ENCODE results near the gene MEG3. TPM values are rescaled to one million over a fixed set of nuclear protein-coding genes. Genes with fewer than 3 reads are reported as not detected.

MEG3 gene
- total and polyA plus RNA-seq, 2 experiments from 2014 or later = not detected

DNA sequence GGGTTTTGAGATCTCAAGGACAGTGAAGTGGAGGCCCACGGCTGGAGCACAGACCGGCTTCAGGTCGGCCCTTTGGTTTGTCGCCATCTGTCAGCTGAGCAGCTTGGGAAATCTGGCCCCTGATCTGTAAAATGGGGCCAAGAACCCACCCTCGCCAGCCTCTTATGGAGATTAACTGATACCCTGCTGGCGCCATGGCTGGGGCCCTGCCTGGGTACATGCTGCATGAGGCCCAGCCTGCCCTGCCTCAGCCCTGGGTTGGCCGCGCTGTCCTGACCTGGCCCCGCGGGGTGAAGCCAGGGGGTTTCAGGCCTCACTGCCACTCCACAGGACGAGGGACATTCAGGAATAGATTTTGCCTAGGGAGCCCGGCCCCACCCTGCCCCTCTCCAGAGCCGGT is 33.9 kb upstream of the MEG3 start (continued):
- TF ChIP-seq JUNB (IDR thresholded peaks at IDR 0.05; ENCODE audit: unreplicated experiment) = no peak
- TF ChIP-seq, protein P1, sequence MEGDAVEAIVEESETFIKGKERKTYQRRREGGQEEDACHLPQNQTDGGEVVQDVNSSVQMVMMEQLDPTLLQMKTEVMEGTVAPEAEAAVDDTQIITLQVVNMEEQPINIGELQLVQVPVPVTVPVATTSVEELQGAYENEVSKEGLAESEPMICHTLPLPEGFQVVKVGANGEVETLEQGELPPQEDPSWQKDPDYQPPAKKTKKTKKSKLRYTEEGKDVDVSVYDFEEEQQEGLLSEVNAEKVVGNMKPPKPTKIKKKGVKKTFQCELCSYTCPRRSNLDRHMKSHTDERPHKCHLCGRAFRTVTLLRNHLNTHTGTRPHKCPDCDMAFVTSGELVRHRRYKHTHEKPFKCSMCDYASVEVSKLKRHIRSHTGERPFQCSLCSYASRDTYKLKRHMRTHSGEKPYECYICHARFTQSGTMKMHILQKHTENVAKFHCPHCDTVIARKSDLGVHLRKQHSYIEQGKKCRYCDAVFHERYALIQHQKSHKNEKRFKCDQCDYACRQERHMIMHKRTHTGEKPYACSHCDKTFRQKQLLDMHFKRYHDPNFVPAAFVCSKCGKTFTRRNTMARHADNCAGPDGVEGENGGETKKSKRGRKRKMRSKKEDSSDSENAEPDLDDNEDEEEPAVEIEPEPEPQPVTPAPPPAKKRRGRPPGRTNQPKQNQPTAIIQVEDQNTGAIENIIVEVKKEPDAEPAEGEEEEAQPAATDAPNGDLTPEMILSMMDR (conservative IDR thresholded peaks at IDR 0.05; ENCODE audit: low read depth in 2 of 2) = no peak

DNA sequence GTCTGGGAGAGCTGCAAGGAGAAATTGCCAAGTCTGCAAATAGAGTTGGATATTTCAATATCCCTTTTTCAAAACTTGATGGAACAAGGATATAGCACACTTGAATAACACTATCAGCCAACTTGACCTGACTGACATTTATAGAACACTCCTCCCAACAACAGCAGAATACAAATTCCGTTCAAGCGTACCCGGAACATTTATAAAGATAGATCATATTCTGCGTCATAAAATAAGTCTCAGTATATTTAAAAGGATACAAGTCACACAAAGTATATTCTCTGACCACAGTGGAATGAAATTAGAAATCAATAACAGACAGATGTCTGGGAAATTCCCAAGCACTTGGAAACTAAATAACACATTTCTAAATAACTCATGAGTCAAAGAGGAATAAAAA is 29.0 kb upstream of the MEG3 start:
- peaks cover 3% of the 10 kb centered on the region for H3K27me3 Mint-ChIP-seq (ENCODE audit: insufficient read depth, low read depth, poor library complexity)
- H2AFZ ChIP-seq = no peak overlapping the region
- H3F3A ChIP-seq (replicated peaks; ENCODE audit: low read depth) = no peaks in the 10 kb centered on the region
- no peaks in the 10 kb centered on the region for H3K9me2 ChIP-seq (ENCODE audit: insufficient read depth)
- ATAC-seq (no peak), DNase-seq (ENCODE audit: low spot score) (no peak)
- H3K4me3 ChIP-seq = no peak overlapping the region
- H3K4me1 Mint-ChIP-seq = peaks cover 8% of the 10 kb centered on the region; the same call in 2 of the 3 replicates
- H3K4me1 ChIP-seq (ENCODE audit: insufficient read depth) = no peaks in the 10 kb centered on the region
- no peaks in the 10 kb centered on the region for H4K20me1 ChIP-seq (replicated peaks; ENCODE audit: insufficient read depth)
- no peaks in the 10 kb centered on the region for H3K36me3 Mint-ChIP-seq (ENCODE audit: low read depth)
- H3K79me2 ChIP-seq (replicated peaks; ENCODE audit: insufficient read depth) = no peaks in the 10 kb centered on the region
- H3K36me3 ChIP-seq (ENCODE audit: insufficient read depth) = no peaks in the 10 kb centered on the region
- no peaks in the 10 kb centered on the region; the same call in 2 of the 3 replicates for H3K9me3 Mint-ChIP-seq
- no peak overlapping the region for H3K4me2 ChIP-seq
- no peak overlapping the region for H3K27ac ChIP-seq (ENCODE audit: low read depth)
- no peak overlapping the region for H3K4me3 Mint-ChIP-seq
- no peaks in the 10 kb centered on the region for H3K27me3 ChIP-seq (ENCODE audit: insufficient read depth)
- H3K27ac Mint-ChIP-seq = no peak overlapping the region
- TF ChIP-seq EZH2phosphoT487 (IDR thresholded peaks at IDR 0.05; ENCODE audit: unreplicated experiment) = no peak
- TF ChIP-seq, protein P2, sequence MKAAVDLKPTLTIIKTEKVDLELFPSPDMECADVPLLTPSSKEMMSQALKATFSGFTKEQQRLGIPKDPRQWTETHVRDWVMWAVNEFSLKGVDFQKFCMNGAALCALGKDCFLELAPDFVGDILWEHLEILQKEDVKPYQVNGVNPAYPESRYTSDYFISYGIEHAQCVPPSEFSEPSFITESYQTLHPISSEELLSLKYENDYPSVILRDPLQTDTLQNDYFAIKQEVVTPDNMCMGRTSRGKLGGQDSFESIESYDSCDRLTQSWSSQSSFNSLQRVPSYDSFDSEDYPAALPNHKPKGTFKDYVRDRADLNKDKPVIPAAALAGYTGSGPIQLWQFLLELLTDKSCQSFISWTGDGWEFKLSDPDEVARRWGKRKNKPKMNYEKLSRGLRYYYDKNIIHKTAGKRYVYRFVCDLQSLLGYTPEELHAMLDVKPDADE (IDR thresholded peaks at IDR 0.05) = no peak
- no peak for TF ChIP-seq ZNF331 (CRISPR knock-in tag; IDR thresholded peaks at IDR 0.05; ENCODE audit: low read depth)
- no peak for TF ChIP-seq ZNF114 (CRISPR knock-in tag; IDR thresholded peaks at IDR 0.05)
- TF ChIP-seq, protein P1 (conservative IDR thresholded peaks at IDR 0.05; ENCODE audit: low read depth in 2 of 2) = no peak
- TF ChIP-seq EZH2 (IDR thresholded peaks at IDR 0.05; ENCODE audit: low read depth, unreplicated experiment) = no peak
- TF ChIP-seq NANOG (IDR thresholded peaks at IDR 0.05; ENCODE audit: borderline replicate concordance) = no peak
- TF ChIP-seq, protein P3, sequence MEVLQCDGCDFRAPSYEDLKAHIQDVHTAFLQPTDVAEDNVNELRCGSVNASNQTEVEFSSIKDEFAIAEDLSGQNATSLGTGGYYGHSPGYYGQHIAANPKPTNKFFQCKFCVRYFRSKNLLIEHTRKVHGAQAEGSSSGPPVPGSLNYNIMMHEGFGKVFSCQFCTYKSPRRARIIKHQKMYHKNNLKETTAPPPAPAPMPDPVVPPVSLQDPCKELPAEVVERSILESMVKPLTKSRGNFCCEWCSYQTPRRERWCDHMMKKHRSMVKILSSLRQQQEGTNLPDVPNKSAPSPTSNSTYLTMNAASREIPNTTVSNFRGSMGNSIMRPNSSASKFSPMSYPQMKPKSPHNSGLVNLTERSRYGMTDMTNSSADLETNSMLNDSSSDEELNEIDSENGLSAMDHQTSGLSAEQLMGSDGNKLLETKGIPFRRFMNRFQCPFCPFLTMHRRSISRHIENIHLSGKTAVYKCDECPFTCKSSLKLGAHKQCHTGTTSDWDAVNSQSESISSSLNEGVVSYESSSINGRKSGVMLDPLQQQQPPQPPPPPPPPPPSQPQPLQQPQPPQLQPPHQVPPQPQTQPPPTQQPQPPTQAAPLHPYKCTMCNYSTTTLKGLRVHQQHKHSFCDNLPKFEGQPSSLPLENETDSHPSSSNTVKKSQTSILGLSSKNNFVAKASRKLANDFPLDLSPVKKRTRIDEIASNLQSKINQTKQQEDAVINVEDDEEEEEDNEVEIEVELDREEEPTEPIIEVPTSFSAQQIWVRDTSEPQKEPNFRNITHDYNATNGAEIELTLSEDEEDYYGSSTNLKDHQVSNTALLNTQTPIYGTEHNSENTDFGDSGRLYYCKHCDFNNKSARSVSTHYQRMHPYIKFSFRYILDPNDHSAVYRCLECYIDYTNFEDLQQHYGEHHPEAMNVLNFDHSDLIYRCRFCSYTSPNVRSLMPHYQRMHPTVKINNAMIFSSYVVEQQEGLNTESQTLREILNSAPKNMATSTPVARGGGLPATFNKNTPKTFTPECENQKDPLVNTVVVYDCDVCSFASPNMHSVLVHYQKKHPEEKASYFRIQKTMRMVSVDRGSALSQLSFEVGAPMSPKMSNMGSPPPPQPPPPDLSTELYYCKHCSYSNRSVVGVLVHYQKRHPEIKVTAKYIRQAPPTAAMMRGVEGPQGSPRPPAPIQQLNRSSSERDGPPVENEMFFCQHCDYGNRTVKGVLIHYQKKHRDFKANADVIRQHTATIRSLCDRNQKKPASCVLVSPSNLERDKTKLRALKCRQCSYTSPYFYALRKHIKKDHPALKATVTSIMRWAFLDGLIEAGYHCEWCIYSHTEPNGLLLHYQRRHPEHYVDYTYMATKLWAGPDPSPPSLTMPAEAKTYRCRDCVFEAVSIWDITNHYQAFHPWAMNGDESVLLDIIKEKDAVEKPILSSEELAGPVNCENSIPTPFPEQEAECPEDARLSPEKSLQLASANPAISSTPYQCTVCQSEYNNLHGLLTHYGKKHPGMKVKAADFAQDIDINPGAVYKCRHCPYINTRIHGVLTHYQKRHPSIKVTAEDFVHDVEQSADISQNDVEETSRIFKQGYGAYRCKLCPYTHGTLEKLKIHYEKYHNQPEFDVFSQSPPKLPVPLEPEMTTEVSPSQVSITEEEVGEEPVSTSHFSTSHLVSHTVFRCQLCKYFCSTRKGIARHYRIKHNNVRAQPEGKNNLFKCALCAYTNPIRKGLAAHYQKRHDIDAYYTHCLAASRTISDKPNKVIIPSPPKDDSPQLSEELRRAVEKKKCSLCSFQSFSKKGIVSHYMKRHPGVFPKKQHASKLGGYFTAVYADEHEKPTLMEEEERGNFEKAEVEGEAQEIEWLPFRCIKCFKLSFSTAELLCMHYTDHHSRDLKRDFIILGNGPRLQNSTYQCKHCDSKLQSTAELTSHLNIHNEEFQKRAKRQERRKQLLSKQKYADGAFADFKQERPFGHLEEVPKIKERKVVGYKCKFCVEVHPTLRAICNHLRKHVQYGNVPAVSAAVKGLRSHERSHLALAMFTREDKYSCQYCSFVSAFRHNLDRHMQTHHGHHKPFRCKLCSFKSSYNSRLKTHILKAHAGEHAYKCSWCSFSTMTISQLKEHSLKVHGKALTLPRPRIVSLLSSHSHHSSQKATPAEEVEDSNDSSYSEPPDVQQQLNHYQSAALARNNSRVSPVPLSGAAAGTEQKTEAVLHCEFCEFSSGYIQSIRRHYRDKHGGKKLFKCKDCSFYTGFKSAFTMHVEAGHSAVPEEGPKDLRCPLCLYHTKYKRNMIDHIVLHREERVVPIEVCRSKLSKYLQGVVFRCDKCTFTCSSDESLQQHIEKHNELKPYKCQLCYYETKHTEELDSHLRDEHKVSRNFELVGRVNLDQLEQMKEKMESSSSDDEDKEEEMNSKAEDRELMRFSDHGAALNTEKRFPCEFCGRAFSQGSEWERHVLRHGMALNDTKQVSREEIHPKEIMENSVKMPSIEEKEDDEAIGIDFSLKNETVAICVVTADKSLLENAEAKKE (CRISPR knock-in tag; IDR thresholded peaks at IDR 0.05) = no peak
- no peak for TF ChIP-seq POLR2AphosphoS5 (IDR thresholded peaks at IDR 0.05; ENCODE audit: low read depth)
- TF ChIP-seq STAT1 (IDR thresholded peaks at IDR 0.05; ENCODE audit: unreplicated experiment) = no peak
- TF ChIP-seq JUNB (IDR thresholded peaks at IDR 0.05; ENCODE audit: unreplicated experiment) = no peak

All from GM23338 (cell line).